Liver (tissue), 3 donors: Measurements from ENCODE around the gene TFF1.

Source experiments
- EGR1 ChIP-seq, 2 donors: IDR thresholded peaks; 2 replicates each; pipeline ENCODE4 v1.6.1; 2016 to 2018; ENCODE audit warnings: antibody characterized with exemption in 2 of 2, low read depth in 2 of 2
- FOXA1 ChIP-seq: IDR thresholded peaks from 2 replicates; pipeline ENCODE4 v1.6.1; 2016; ENCODE audit warnings: antibody characterized with exemption
- RAD21 ChIP-seq, 2 donors: IDR thresholded peaks; 2 replicates each; pipeline ENCODE4 v1.6.1; 2016; ENCODE audit warnings: antibody characterized with exemption in 2 of 2, mild to moderate bottlenecking in 2 of 2
- SP1 ChIP-seq: IDR thresholded peaks from 2 replicates; pipeline ENCODE4 v1.6.1; 2018; ENCODE audit warnings: antibody characterized with exemption, mild to moderate bottlenecking
- TAF1 ChIP-seq: conservative IDR thresholded peaks from 2 replicates; pipeline ENCODE4 v1.6.1; 2016; ENCODE audit warnings: antibody characterized with exemption, mild to moderate bottlenecking
- TF ChIP-seq, protein P1 (sequence below): fragments of 150-350 bp; IDR thresholded peaks from 2 replicates; pipeline ENCODE4 v1.5.1; 2017; ENCODE audit warnings: improper control_type of control experiment, low read depth, low read length; ENCODE audit not compliant: missing input control
- donor health status: healthy.
- donor health status: healthy.

DNA sequence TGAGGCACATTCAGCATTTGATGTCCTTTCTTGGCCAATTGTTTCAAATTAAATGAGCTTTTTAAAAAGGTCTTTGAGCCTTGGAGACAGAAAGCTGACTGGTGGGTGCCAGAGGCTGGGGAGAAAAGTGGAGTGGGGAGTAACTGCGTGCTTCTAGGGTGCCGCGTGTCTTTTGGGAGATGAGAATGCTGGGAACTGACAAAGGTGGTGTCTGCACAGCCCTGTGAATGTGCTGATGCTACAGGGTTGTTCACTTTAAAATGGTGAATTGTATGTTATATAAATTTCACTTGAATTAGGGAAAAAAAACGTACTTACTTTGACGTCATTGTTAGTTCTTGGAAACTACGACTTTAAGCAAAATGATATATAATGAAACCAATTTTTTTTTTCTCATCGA, 8.1 kb upstream of the TFF1 start:
- TF ChIP-seq, protein P1, sequence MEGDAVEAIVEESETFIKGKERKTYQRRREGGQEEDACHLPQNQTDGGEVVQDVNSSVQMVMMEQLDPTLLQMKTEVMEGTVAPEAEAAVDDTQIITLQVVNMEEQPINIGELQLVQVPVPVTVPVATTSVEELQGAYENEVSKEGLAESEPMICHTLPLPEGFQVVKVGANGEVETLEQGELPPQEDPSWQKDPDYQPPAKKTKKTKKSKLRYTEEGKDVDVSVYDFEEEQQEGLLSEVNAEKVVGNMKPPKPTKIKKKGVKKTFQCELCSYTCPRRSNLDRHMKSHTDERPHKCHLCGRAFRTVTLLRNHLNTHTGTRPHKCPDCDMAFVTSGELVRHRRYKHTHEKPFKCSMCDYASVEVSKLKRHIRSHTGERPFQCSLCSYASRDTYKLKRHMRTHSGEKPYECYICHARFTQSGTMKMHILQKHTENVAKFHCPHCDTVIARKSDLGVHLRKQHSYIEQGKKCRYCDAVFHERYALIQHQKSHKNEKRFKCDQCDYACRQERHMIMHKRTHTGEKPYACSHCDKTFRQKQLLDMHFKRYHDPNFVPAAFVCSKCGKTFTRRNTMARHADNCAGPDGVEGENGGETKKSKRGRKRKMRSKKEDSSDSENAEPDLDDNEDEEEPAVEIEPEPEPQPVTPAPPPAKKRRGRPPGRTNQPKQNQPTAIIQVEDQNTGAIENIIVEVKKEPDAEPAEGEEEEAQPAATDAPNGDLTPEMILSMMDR, result no peak
- no peak for TF ChIP-seq TAF1
- no peak for TF ChIP-seq SP1
- no peak for TF ChIP-seq EGR1 (IDR thresholded peaks at IDR 0.05; ENCODE audit: low read depth in 2 of 2)
- TF ChIP-seq FOXA1, result no peak
- TF ChIP-seq RAD21 (IDR thresholded peaks at IDR 0.05), result no peak
